ENCODE measurements around the gene EFNA2.

- TF ChIP-seq CTCF (IDR thresholded peaks at IDR 0.05; ENCODE audit: poor library complexity, severe bottlenecking) (no peak), EP300 (conservative IDR thresholded peaks at IDR 0.05; ENCODE audit: poor library complexity, severe bottlenecking) (no peak), POLR2AphosphoS5 (IDR thresholded peaks at IDR 0.05) (no peak)
These were observed 20.7 kb upstream of the EFNA2 start for GRCh38 chr19:1264801-1265614.
